BJ (cell line): ENCODE results near the gene CD4. TPM values are rescaled to one million over a fixed set of nuclear protein-coding genes. Genes with fewer than 3 reads are reported as not detected.

Experiments used
- CTCF ChIA-PET: fragments of 350-600 bp; formaldehyde crosslinking; extraction: SDS; loops from one replicate; lab custom pipeline; 2021; ENCODE audit warnings: antibody characterized with exemption, inconsistent platforms; lab: Yijun Ruan, JAX
- POLR2A ChIA-PET: fragments of 300-600 bp; sonication (Branson Sonifier 250); formaldehyde crosslinking; extraction: SDS; loops from one replicate; lab custom pipeline; 2021; ENCODE audit warnings: antibody characterized with exemption; lab: Charles Lee
- DNase-seq: peaks from one replicate; pipeline ENCODE4 v3.0.0-alpha.2; 2011; ENCODE audit warnings: low read depth
- H3K27me3 ChIP-seq: 2 replicates; pipeline ENCODE4 v1.6.0; 2011; ENCODE audit warnings: low read length; ENCODE audit not compliant: control insufficient read depth, insufficient read depth
- H3K36me3 ChIP-seq: 2 replicates; pipeline ENCODE4 v1.5.1; 2011; ENCODE audit warnings: low read length; ENCODE audit not compliant: control insufficient read depth, insufficient read depth
- H3K4me3 ChIP-seq: 2 replicates; pipeline ENCODE4 v1.5.1; 2011; ENCODE audit warnings: low read depth, mild to moderate bottlenecking, control low read depth, low read length
- polyA plus RNA-seq: library from polyadenylated mRNA; depleted of rRNA; stranded (reverse); fragments of >200 nt; gene quantifications from 2 replicates; pipeline ENCODE4 v1.2.3, GENCODE V29; 2011
- TF ChIP-seq, protein P1 (sequence below): IDR thresholded peaks from 2 replicates; pipeline ENCODE4 v1.5.1; 2011; ENCODE audit warnings: low read depth, mild to moderate bottlenecking, control low read depth, inconsistent platforms, low read length, moderate library complexity; ENCODE audit not compliant: insufficient read depth

Gene CD4
- polyA plus RNA-seq, 1 experiment, result 0.42 TPM

DNA sequence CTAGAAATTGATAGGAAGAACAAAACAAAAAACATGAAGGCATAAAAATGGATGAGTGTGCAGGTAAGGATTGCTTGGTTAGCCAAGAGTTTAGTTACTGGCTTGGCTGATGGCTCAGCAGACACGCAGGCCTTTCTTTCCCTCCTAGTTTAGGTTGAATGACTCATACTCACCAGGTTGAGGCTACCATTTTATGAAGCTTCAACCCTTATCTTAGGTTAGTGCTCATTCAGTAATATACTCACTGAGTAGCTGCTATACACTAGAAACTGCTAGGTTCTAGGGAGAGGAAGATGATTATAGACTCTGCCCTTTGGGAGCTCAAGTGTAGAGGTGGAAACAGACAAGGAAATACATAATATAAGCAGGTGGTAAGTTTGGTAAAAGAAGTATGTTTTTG, 44.9 kb downstream of the CD4 start:
- H3K36me3 ChIP-seq, result peaks cover 43% of the 10 kb centered on the region
- POLR2A ChIA-PET, result no interaction called here
- CTCF ChIA-PET, result interaction anchor here (1.0 to 9.8 kb wide), 7 partner anchors 8 to 237 kb away, joined by 3 to 111 read pairs (median 3); partner anchors contain the start of genes CDCA3, MLF2 and USP5
- DNase-seq, result no peak
- no peaks in the 10 kb centered on the region for H3K27me3 ChIP-seq
- TF ChIP-seq, protein P1, sequence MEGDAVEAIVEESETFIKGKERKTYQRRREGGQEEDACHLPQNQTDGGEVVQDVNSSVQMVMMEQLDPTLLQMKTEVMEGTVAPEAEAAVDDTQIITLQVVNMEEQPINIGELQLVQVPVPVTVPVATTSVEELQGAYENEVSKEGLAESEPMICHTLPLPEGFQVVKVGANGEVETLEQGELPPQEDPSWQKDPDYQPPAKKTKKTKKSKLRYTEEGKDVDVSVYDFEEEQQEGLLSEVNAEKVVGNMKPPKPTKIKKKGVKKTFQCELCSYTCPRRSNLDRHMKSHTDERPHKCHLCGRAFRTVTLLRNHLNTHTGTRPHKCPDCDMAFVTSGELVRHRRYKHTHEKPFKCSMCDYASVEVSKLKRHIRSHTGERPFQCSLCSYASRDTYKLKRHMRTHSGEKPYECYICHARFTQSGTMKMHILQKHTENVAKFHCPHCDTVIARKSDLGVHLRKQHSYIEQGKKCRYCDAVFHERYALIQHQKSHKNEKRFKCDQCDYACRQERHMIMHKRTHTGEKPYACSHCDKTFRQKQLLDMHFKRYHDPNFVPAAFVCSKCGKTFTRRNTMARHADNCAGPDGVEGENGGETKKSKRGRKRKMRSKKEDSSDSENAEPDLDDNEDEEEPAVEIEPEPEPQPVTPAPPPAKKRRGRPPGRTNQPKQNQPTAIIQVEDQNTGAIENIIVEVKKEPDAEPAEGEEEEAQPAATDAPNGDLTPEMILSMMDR, result no peak
- H3K4me3 ChIP-seq, result no peak overlapping the region

DNA sequence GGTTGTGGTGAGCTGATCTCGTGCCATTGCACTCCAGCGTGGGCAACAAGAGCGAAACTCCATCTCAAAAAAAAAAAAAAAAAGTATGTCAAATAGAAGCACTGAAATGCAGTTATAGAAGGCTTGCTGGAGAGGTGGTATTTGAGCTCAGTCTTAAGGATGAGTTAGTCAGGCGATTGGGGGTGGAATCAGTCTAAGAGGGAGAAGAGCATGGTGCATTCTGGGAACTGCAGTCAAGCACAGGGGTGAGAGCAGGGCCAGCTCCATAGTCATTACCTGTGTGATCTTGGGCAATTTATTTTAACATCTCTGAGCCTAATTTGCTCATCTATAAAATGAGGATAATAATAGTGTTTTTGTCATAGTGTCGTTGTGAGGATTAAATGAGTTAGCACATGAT, 45.5 kb downstream of the CD4 start:
- TF ChIP-seq, protein P1, result no peak
- POLR2A ChIA-PET, result no interaction called here
- DNase-seq, result no peak
- no peaks in the 10 kb centered on the region for H3K27me3 ChIP-seq
- no peak overlapping the region for H3K4me3 ChIP-seq
- peaks cover 47% of the 10 kb centered on the region for H3K36me3 ChIP-seq
- CTCF ChIA-PET, result interaction anchor here (1.4 to 9.8 kb wide), 5 partner anchors 9 to 82 kb away, joined by 3 to 111 read pairs (median 6); partner anchors contain the start of genes CDCA3, MLF2 and USP5

DNA sequence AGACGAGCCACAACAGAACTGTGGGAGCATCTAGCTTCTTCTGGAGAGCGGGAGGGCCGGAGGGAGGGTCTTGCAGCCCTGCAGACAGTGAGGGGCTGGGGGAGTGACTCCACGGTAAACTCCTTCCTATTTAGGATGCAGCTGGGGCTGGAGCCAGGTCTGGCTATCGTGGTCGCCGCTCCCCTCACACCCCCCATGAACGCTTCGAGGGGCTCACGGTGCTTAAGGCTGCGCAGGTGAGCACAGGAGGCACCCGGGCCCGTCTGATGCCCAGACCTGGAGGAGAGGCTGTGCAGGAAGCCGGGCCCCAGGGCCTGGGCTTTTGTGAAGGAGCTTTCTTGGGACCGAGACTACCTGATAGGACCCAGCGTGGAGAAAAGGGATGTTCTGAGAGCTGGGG, 47.5 kb downstream of the CD4 start:
- CTCF ChIA-PET, result interaction anchor here (1.9 to 9.8 kb wide), 3 partner anchors 12 to 84 kb away, joined by 8 to 111 read pairs (median 32); partner anchors contain the start of genes CDCA3, MLF2 and USP5
- no peak for DNase-seq
- H3K27me3 ChIP-seq, result no peaks in the 10 kb centered on the region
- TF ChIP-seq, protein P1, result no peak
- no peak overlapping the region for H3K4me3 ChIP-seq
- peaks cover 40% of the 10 kb centered on the region for H3K36me3 ChIP-seq
- POLR2A ChIA-PET, result no interaction called here

DNA sequence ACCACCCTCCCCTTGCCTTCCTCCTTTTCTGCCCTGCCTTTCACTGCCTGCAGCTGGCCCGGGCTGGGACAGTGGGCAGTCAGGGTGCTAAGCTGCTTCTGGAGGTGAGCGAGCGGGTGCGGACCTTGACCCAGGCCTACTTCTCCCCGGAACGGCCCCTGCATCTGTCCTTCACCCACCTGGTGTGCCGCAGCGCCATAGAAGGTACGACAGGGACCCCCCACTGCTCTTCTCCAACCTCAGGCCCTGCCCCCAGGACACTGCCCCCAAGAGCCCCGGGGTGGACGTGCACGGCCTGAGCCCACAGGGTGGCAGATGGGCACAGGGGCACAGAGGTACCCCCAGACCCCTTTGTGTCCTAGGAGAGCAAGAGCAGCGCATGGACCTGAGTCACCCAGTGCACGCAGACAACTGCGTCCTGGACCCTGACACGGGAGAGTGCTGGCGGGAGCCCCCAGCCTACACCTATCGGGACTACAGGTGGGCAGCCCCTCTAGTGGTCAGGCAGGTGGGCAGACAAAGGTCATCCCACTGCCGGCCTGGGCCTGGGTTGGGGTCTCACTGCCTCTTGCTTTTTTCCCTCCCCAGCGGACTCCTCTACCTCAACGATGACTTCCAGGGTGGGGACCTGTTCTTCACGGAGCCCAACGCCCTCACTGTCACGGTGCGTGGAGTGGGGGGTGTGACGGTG, 48.2 kb downstream of the CD4 start:
- ChIA-PET CTCF (interaction anchor here (1.9 to 9.8 kb wide), 3 partner anchors 11 to 84 kb away, joined by 8 to 111 read pairs (median 32); partner anchors contain the start of genes CDCA3, MLF2 and USP5), POLR2A (no interaction called here)
- TF ChIP-seq, protein P1, result no peak
- Histone ChIP-seq H3K27me3 (no peaks in the 10 kb centered on the region), H3K4me3 (no peak overlapping the region), H3K36me3 (peaks cover 37% of the 10 kb centered on the region)
- no peak for DNase-seq

DNA sequence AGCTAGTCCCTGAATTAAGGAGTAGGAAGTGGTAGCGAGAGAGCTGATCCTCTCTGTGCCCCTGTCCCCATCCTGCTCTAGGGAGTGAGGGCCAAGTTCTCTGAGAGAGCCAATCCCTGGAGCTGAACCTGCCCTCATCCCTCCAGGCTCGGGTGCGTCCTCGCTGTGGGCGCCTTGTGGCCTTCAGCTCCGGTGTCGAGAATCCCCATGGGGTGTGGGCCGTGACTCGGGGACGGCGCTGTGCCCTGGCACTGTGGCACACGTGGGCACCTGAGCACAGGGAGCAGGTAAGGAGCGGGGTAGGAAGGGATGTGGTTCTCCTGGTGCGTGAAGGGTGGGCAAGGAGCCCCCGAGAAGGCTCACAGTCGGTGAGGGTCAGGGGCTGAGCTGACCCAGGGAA, 49.5 kb downstream of the CD4 start:
- Histone ChIP-seq H3K4me3 (no peak overlapping the region), H3K27me3 (no peaks in the 10 kb centered on the region), H3K36me3 (peaks cover 42% of the 10 kb centered on the region)
- DNase-seq, result no peak
- TF ChIP-seq, protein P1, result no peak
- POLR2A ChIA-PET, result interaction anchor here (0.5 kb wide), 1 partner anchor 13 kb away, joined by 4 read pairs; the partner anchor contains the start of gene CDCA3
- CTCF ChIA-PET, result interaction anchor here (1.3 to 9.8 kb wide), 3 partner anchors 9 to 10 kb away, joined by 4 to 111 read pairs (median 6); partner anchors contain the start of genes CDCA3 and USP5
